ENCODE results near the gene SPATA13.

SPATA13 gene

GRCh38 chr13:24142453-24142852 lies 18.1 kb upstream of the SPATA13 start:
- DNase-seq: no peak

- DNase-seq: no peak
These were observed 17.6 kb upstream of the SPATA13 start for GRCh38 chr13:24142886-24143285.

GRCh38 chr13:24145240-24145639 lies 15.3 kb upstream of the SPATA13 start:
- DNase-seq: no peak

GRCh38 chr13:24145674-24146073 lies 14.8 kb upstream of the SPATA13 start:
- no peak for DNase-seq

GRCh38 chr13:24146961-24147569 lies 13.5 kb upstream of the SPATA13 start:
- DNase-seq: no peak

- DNase-seq: no peak
These were observed 13.0 kb upstream of the SPATA13 start for GRCh38 chr13:24147570-24147963.

GRCh38 chr13:24148414-24149235 lies 11.9 kb upstream of the SPATA13 start:
- DNase-seq: no peak

- no peak for DNase-seq
These were observed 11.1 kb upstream of the SPATA13 start for GRCh38 chr13:24149246-24150032.

- DNase-seq: no peak
These were observed 9.9 kb upstream of the SPATA13 start for GRCh38 chr13:24150572-24150971.

GRCh38 chr13:24151864-24152263 lies 8.7 kb upstream of the SPATA13 start:
- DNase-seq: no peak

- DNase-seq: no peak
These were observed 8.0 kb upstream of the SPATA13 start for GRCh38 chr13:24152292-24153214.

GRCh38 chr13:24153347-24153746 lies 7.2 kb upstream of the SPATA13 start:
- no peak for DNase-seq

- no peak for DNase-seq
These were observed 6.4 kb upstream of the SPATA13 start for GRCh38 chr13:24153979-24154701.

- no peak for DNase-seq
These were observed 1.2 kb upstream of the SPATA13 start for GRCh38 chr13:24159357-24159756.

- DNase-seq: peak; percentile 20
These were observed 673 bp downstream of the SPATA13 start for GRCh38 chr13:24161010-24161775.

- no peak for DNase-seq
These were observed 1.5 kb downstream of the SPATA13 start for GRCh38 chr13:24161980-24162525.

GRCh38 chr13:24162604-24163003 lies 2.1 kb downstream of the SPATA13 start:
- DNase-seq: no peak

GRCh38 chr13:24165746-24166145 lies 5.2 kb downstream of the SPATA13 start:
- no peak for DNase-seq

GRCh38 chr13:24166561-24166960 lies 6.0 kb downstream of the SPATA13 start:
- no peak for DNase-seq

GRCh38 chr13:24167666-24168391 lies 7.3 kb downstream of the SPATA13 start:
- DNase-seq: no peak
